GM21723 (cell line): ENCODE measurements around the gene FASLG.
"Not testable (repeated sequence)": the region's sequence is repeated elsewhere in the genome, so short reads cannot be mapped to it uniquely, and the experiment has no call there.

Experiments
- ATAC-seq: cut with Tn5 transposase; IDR thresholded peaks from one replicate; pipeline ENCODE4 v1.9.1; 2021; ENCODE audit warnings: mild to moderate bottlenecking, moderate library complexity; ENCODE audit not compliant: unreplicated experiment

FASLG gene

GRCh38 chr1:172680244-172680643 is 21.3 kb downstream of the FASLG start:
- no peak for ATAC-seq

DNA sequence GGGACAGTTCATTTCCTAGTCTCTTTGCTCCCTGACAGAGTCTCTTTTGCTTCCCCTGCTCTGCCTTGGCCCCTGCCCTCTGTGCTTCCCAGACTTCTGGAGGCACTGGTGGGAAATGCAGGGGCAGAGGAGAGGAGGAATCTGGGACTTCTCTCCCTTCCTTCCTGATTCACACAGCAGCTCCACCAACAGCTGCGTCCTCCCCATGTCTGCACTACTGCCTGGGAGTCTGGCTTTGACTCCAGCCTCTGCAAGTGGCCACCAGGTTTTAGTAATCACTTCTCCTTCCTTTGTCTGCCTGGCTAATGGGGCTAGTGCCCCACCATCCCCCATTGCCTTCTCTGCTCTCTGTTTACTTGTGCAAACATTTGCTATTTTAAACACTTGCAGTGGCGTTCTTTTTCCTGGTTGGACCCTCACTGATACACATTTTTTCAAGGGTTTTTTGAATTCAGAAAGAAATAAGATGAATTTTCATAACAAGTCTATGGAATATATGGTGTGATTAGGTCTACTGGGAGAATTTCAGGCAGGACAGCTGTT is 21.9 kb downstream of the FASLG start:
- ATAC-seq = no peak

GRCh38 chr1:172682812-172683211 is 23.9 kb downstream of the FASLG start:
- ATAC-seq = no peak

DNA sequence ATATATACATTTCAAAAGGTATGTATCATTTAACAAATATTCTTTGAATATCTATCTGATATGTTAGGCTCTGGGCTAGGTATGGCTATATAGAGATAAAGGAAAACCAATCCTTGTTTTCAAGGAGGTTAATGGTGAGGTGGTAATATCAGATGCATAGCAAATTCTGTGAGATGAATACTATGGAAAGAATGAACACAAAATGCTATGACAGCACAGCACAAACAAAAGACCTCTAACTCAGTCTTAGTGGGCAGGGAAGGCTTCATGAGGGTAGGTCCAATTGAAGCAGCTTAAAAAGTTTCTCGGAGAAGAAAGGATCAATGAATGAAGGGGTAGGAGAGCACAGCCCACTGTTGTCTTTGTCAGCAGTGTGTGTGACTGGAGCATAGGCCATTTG is 27.2 kb downstream of the FASLG start:
- no peak for ATAC-seq

- ATAC-seq = not testable (repeated sequence)
Measured at GRCh38 chr1:172688428-172689085, 29.7 kb downstream of the FASLG start.

DNA sequence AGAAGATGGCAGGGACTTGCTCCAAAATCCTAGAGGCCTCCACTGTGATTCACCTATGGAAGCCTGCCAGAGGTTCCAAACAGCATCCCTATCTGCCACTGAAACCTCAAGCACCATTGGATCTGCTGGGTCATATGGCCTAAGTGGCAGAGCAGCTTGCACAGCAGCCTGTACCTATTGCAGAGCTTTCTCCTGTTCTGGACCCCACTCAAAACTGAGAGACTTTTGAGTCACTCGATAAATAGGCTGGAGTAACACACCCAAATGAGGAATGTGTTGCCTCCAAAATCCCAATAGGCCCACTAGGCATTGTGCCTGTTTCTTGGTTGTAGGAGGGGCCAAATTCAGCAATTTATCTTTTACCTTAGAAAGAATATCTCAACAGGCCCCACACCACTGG is 32.0 kb downstream of the FASLG start:
- not testable (repeated sequence) for ATAC-seq

- no peak for ATAC-seq
Measured at GRCh38 chr1:172697534-172698002, 38.7 kb downstream of the FASLG start.

GRCh38 chr1:172698224-172698623 is 39.3 kb downstream of the FASLG start:
- ATAC-seq = no peak

GRCh38 chr1:172699111-172699510 is 40.2 kb downstream of the FASLG start:
- peak; percentile 83 for ATAC-seq

- ATAC-seq = no peak
Measured at GRCh38 chr1:172699695-172700227, 40.9 kb downstream of the FASLG start.

GRCh38 chr1:172700556-172700955 is 41.7 kb downstream of the FASLG start:
- ATAC-seq = no peak

- ATAC-seq = no peak
Measured at GRCh38 chr1:172704001-172704400, 45.1 kb downstream of the FASLG start.

GRCh38 chr1:172704420-172705210 is 45.7 kb downstream of the FASLG start:
- no peak for ATAC-seq

DNA sequence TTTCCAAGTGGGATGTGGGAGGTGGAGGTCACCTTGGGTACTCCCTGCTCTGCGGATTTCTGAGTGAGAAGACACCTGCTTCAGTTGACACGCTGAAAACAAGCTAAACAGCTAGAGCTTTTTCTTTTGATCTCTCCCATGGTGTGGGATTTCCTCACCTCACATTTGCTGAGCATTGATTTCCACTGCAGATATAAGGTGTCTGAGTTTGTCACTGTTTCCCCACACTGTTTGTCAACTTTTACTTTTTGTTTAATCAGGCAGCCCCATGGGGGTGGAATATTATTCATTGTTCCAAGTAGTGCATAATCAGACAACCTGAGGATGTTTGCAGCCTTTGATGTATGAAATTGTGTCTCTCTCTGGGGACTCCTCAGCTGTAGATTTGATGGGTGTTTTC is 49.5 kb downstream of the FASLG start:
- no peak for ATAC-seq

GRCh38 chr1:172711558-172711957 is 52.7 kb downstream of the FASLG start:
- no peak for ATAC-seq

DNA sequence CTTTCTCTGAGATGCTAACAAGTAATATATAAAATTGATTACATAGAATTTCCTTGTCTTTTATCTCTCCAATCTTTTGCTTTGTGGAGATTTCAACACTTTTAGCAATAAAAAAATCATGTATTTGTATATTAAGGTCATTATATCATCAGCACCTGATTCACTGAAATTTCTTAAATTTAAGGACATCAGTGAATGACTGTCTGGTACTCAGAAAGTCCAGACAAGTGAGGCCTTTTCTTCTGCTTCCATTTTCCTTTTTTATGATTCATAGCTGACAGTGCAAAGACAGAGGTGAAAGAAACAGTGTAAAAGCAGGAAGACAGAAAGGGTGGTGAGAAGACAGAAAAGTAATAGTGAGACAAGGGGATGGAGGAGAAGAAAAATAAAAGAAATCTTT is 54.6 kb downstream of the FASLG start:
- no peak for ATAC-seq
